Endothelial cell of umbilical vein (primary cell): ENCODE results near the gene HDAC9. TPM values are rescaled to one million over a fixed set of nuclear protein-coding genes. Genes with fewer than 3 reads are reported as not detected.

ENCODE experiments used
- BruUV-seq: library from RNA; stranded (reverse); fragments of 400-500 nt; replicated peaks from 2 replicates; lab custom pipeline; 2021; lab: Mats Ljungman, UMichigan
- CTCF ChIA-PET: fragments of 300-600, 350-600 bp; sonication (Branson Sonifier 250); formaldehyde crosslinking; loops from one replicate; lab custom pipeline; 2021; ENCODE audit warnings: antibody characterized with exemption, inconsistent platforms; lab: Charles Lee
- POLR2A ChIA-PET: fragments of 300-600, 350-600 bp; sonication (Branson Sonifier 250); formaldehyde crosslinking; loops from one replicate; lab custom pipeline; 2021; ENCODE audit warnings: antibody characterized with exemption, inconsistent platforms; lab: Charles Lee
- DNase-seq: peaks from one replicate; pipeline ENCODE4 v3.0.0-alpha.2; 2011; ENCODE audit warnings: low read depth, low spot score
- FAIRE-seq: peaks from 2 replicates; lab custom pipeline; 2011; peaks lifted over from hg19 to GRCh38; lab: Jason Lieb, UNC
- H2AFZ ChIP-seq: 2 replicates; pipeline ENCODE4 v1.6.0; 2012; ENCODE audit warnings: low read depth, low read length, control low read depth, inconsistent platforms
- H3K27ac ChIP-seq: 2 replicates; pipeline ENCODE4 v1.5.1; 2011; ENCODE audit warnings: low read depth, mild to moderate bottlenecking, control low read depth, low read length, moderate library complexity; ENCODE audit not compliant: insufficient read depth
- H3K27me3 ChIP-seq, 2 experiments: 2 replicates each; pipeline versions ENCODE4 v1.6.0 to v1.6.1; 2011; ENCODE audit warnings: low read length in 2 of 2, mixed read lengths in 1 of 2; ENCODE audit not compliant: control insufficient read depth in 2 of 2, insufficient read depth in 2 of 2
- H3K36me3 ChIP-seq, 2 experiments: 2 replicates in 1 of 2; 3 replicates in 1 of 2; pipeline ENCODE4 v1.5.1; 2011; ENCODE audit warnings: low read length in 2 of 2, mild to moderate bottlenecking in 1 of 2, moderate library complexity in 1 of 2; ENCODE audit not compliant: control insufficient read depth in 2 of 2, insufficient read depth in 2 of 2; ENCODE audit errors: extremely low read depth in 1 of 2
- H3K4me1 ChIP-seq: 3 replicates; pipeline ENCODE4 v1.5.1; 2011; ENCODE audit warnings: mild to moderate bottlenecking, low read length; ENCODE audit not compliant: control insufficient read depth, insufficient read depth; ENCODE audit errors: extremely low read depth
- H3K4me2 ChIP-seq: 2 replicates; pipeline ENCODE4 v1.6.1; 2011; ENCODE audit warnings: low read length, control low read depth, mixed read lengths; ENCODE audit not compliant: insufficient read depth
- H3K4me3 ChIP-seq, 3 experiments: fragments of 200-600 bp in 1 of 3; sonication (generic), shearing (Covaris generic) in 1 of 3; replicated peaks in 1 of 3; 2 replicates each; pipeline ENCODE4 v1.5.1; 2011 to 2016; ENCODE audit warnings: control low read depth in 3 of 3, low read length in 3 of 3, mild to moderate bottlenecking in 2 of 3, inconsistent platforms in 1 of 3, low read depth in 1 of 3, moderate library complexity in 1 of 3; ENCODE audit not compliant: insufficient read depth in 1 of 3
- H3K79me2 ChIP-seq: 2 replicates; pipeline ENCODE4 v1.6.0; 2012; ENCODE audit warnings: low read length, inconsistent platforms; ENCODE audit not compliant: control insufficient read depth, insufficient read depth
- H3K9ac ChIP-seq: replicated peaks from 2 replicates; pipeline ENCODE3; 2011; ENCODE audit warnings: low read length, control low read depth; ENCODE audit not compliant: insufficient read depth; ENCODE audit errors: extremely low read depth
- H3K9me1 ChIP-seq: replicated peaks from 3 replicates; pipeline ENCODE4 v1.6.0; 2011; ENCODE audit warnings: mild to moderate bottlenecking, low read length; ENCODE audit not compliant: control insufficient read depth, insufficient read depth; ENCODE audit errors: extremely low read depth
- H3K9me3 ChIP-seq: replicated peaks from 2 replicates; pipeline ENCODE4 v1.5.1; 2012; ENCODE audit warnings: low read length, inconsistent platforms; ENCODE audit not compliant: control insufficient read depth, insufficient read depth
- H4K20me1 ChIP-seq: replicated peaks from 2 replicates; pipeline ENCODE3; 2011; ENCODE audit warnings: mild to moderate bottlenecking, low read length; ENCODE audit not compliant: control insufficient read depth, insufficient read depth; ENCODE audit errors: extremely low read depth
- CTCF ChIP-seq, 2 donors: IDR thresholded peaks; 1 replicate in 1 of 2; 2 replicates in 1 of 2; pipeline ENCODE4 v1.5.1; 2011; ENCODE audit warnings: low read length in 2 of 2, mild to moderate bottlenecking in 2 of 2, moderate library complexity in 2 of 2, control low read depth in 1 of 2, inconsistent platforms in 1 of 2, low read depth in 1 of 2; ENCODE audit not compliant: insufficient read depth in 1 of 2; ENCODE audit errors: extremely low read depth in 1 of 2
- EZH2 ChIP-seq: IDR thresholded peaks from 2 replicates; pipeline ENCODE4 v1.6.1; 2012; ENCODE audit warnings: borderline replicate concordance, low read depth, mild to moderate bottlenecking, moderate library complexity, low read length, inconsistent platforms; ENCODE audit not compliant: severe bottlenecking
- FOS ChIP-seq: IDR thresholded peaks from 2 replicates; pipeline ENCODE4 v1.6.1; 2011; ENCODE audit warnings: mild to moderate bottlenecking, low read length, moderate library complexity, borderline replicate concordance; ENCODE audit not compliant: insufficient read depth
- GATA2 ChIP-seq: IDR thresholded peaks from 2 replicates; pipeline ENCODE4 v1.7.0; 2011; ENCODE audit warnings: low read depth, mild to moderate bottlenecking, moderate library complexity, mixed read lengths, low read length; ENCODE audit not compliant: insufficient read length, insufficient read depth
- JUN ChIP-seq: IDR thresholded peaks from 2 replicates; pipeline ENCODE4 v1.6.1; 2011; ENCODE audit warnings: borderline replicate concordance, low read depth; ENCODE audit not compliant: insufficient read length, insufficient read depth
- MYC ChIP-seq: IDR thresholded peaks from one replicate; pipeline ENCODE4 v1.6.1; 2011; ENCODE audit warnings: mild to moderate bottlenecking, low read depth, low read length
- POLR2AphosphoS5 ChIP-seq: IDR thresholded peaks from 2 replicates; pipeline ENCODE4 v1.6.1; 2012; ENCODE audit warnings: low read depth, mild to moderate bottlenecking, control low read depth, low read length, moderate library complexity; ENCODE audit not compliant: insufficient read depth
- dilution Hi-C: fragments of 300-500 bp; cut with MboI; formaldehyde crosslinking; loops from one replicate; pipeline ENCODE4 v1.15.0; 2019; ENCODE audit warnings: low sequenced_read_pairs; ENCODE audit not compliant: extremely low pct_ligation_motif_present
- intact Hi-C: fragments of 100-400 bp; cut with micrococcal nuclease; formaldehyde crosslinking; loops from one replicate; pipeline ENCODE4 v1.10.0; 2022
- polyA plus RNA-seq, 4 experiments: library from polyadenylated mRNA; depleted of rRNA in 3 of 4; stranded (reverse) in 3 of 4; unstranded in 1 of 4; fragments of >200 nt; gene quantifications; 2 replicates each; pipeline versions ENCODE4 v1.2.1 to v1.2.3, GENCODE V29; 2011 to 2012; ENCODE audit warnings: missing spikeins in 1 of 4
- total RNA-seq: library from RNA; stranded (reverse); gene quantifications from 2 replicates; pipeline ENCODE4 v1.2.3, GENCODE V29; 2021

Gene HDAC9
- total and polyA plus RNA-seq, 2 donors (not counting 3 experiments of a cell fraction or from before 2014, with no cell fraction given), result 1.8 to 11.6 TPM

GRCh38 chr7:18475488-18475887, 20.1 kb upstream of the HDAC9 start:
- Histone ChIP-seq H3K27me3 (no peaks in the 10 kb centered on the region), H3K36me3 (no peaks in the 10 kb centered on the region), H3K4me3 (no peak overlapping the region), H3K9me1 (no peaks in the 10 kb centered on the region), H2AFZ (no peak overlapping the region), H3K9me3 (no peaks in the 10 kb centered on the region), H3K4me2 (no peak overlapping the region), H3K4me1 (no peaks in the 10 kb centered on the region), H4K20me1 (no peaks in the 10 kb centered on the region), H3K79me2 (no peaks in the 10 kb centered on the region), H3K9ac (no peak overlapping the region), H3K27ac (no peak overlapping the region)
- intact Hi-C loops (no loop called here), dilution Hi-C loops (no loop called here)
- no TSS peak for BruUV-seq
- ChIA-PET CTCF (interaction anchor here (0.9 to 1.7 kb wide), 3 partner anchors 12 to 123 kb away, joined by 3 to 5 read pairs (median 3); no protein-coding TSS in a partner anchor), POLR2A (no interaction called here)
- no peak for TF ChIP-seq POLR2AphosphoS5
- TF ChIP-seq JUN, result no peak
- TF ChIP-seq CTCF (IDR thresholded peaks at IDR 0.05; ENCODE audit: extremely low read depth in 1 of 2, insufficient read depth in 1 of 2, low read depth in 1 of 2, low read length in 2 of 2), result no peak
- no peak for TF ChIP-seq EZH2
- no peak for TF ChIP-seq MYC
- TF ChIP-seq FOS, result no peak
- TF ChIP-seq GATA2, result no peak
- DNase-seq, result no peak
- FAIRE-seq, result no peak
